ENCODE data around the gene COMT. TPM values are rescaled to one million over a fixed set of nuclear protein-coding genes. Genes with fewer than 3 reads are reported as not detected.

COMT gene
- total RNA-seq, 1 donor from 2014 or later: 186 TPM

DNA sequence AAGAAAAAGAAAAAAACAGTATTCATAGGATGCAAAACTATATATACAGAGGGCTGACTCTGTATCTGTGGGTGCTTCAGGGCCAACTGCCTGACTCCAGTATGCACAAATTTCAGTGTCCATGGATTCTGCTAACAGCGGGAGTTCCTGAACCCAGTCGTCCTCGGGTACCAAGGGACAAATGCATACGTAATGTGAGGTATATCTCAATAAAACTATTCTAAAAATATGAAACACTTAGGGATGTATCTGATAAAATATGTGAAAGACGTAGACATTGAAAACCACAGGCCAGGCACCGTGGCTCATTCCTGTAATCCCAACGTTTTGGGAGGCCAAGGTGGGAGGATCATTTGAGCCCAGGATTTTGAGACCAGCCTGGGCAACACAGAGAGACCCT is 13.9 kb upstream of the COMT start:
- TF ChIP-seq, protein P1, sequence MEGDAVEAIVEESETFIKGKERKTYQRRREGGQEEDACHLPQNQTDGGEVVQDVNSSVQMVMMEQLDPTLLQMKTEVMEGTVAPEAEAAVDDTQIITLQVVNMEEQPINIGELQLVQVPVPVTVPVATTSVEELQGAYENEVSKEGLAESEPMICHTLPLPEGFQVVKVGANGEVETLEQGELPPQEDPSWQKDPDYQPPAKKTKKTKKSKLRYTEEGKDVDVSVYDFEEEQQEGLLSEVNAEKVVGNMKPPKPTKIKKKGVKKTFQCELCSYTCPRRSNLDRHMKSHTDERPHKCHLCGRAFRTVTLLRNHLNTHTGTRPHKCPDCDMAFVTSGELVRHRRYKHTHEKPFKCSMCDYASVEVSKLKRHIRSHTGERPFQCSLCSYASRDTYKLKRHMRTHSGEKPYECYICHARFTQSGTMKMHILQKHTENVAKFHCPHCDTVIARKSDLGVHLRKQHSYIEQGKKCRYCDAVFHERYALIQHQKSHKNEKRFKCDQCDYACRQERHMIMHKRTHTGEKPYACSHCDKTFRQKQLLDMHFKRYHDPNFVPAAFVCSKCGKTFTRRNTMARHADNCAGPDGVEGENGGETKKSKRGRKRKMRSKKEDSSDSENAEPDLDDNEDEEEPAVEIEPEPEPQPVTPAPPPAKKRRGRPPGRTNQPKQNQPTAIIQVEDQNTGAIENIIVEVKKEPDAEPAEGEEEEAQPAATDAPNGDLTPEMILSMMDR (IDR thresholded peaks at IDR 0.05): no peak
- H3K36me3 Mint-ChIP-seq (ENCODE audit: low read depth): no peaks in the 10 kb centered on the region
- no peaks in the 10 kb centered on the region for H3K9me3 Mint-ChIP-seq (ENCODE audit: low read depth)
- H3K27me3 Mint-ChIP-seq (ENCODE audit: low read depth): no peaks in the 10 kb centered on the region
- peak; percentile 13 for DNase-seq (ENCODE audit: low spot score)
- no peak overlapping the region for H3K27ac Mint-ChIP-seq (ENCODE audit: unreplicated experiment)
- H3K4me1 Mint-ChIP-seq (ENCODE audit: low read depth): no peaks in the 10 kb centered on the region
- H3K4me3 Mint-ChIP-seq (ENCODE audit: unreplicated experiment): no peak overlapping the region

DNA sequence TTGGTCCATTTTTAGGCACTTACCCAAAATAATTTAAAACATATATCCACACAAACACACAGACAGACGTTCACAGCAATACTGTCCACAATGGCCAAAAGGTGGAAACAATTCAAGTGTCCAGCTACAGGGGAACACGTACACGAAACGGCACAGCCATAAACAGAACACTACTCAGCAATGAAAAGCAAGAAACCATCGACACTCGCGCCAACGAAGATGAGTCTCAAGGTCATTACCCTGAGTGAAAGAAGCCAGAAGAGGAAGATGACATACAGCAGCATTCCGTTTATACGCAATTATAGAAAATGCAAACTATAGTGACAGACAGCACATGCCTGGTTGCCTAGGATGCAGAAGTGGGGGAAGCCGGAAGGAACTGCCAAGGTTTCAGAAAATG is 13.4 kb upstream of the COMT start:
- no peaks in the 10 kb centered on the region for H3K36me3 Mint-ChIP-seq (ENCODE audit: low read depth)
- DNase-seq (ENCODE audit: low spot score): peak; percentile 13
- no peaks in the 10 kb centered on the region for H3K9me3 Mint-ChIP-seq (ENCODE audit: low read depth)
- no peak overlapping the region for H3K4me3 Mint-ChIP-seq (ENCODE audit: unreplicated experiment)
- no peaks in the 10 kb centered on the region for H3K27me3 Mint-ChIP-seq (ENCODE audit: low read depth)
- TF ChIP-seq, protein P1 (IDR thresholded peaks at IDR 0.05): no peak
- peak overlapping the region; percentile 14 for H3K27ac Mint-ChIP-seq (ENCODE audit: unreplicated experiment)
- no peaks in the 10 kb centered on the region for H3K4me1 Mint-ChIP-seq (ENCODE audit: low read depth)

DNA sequence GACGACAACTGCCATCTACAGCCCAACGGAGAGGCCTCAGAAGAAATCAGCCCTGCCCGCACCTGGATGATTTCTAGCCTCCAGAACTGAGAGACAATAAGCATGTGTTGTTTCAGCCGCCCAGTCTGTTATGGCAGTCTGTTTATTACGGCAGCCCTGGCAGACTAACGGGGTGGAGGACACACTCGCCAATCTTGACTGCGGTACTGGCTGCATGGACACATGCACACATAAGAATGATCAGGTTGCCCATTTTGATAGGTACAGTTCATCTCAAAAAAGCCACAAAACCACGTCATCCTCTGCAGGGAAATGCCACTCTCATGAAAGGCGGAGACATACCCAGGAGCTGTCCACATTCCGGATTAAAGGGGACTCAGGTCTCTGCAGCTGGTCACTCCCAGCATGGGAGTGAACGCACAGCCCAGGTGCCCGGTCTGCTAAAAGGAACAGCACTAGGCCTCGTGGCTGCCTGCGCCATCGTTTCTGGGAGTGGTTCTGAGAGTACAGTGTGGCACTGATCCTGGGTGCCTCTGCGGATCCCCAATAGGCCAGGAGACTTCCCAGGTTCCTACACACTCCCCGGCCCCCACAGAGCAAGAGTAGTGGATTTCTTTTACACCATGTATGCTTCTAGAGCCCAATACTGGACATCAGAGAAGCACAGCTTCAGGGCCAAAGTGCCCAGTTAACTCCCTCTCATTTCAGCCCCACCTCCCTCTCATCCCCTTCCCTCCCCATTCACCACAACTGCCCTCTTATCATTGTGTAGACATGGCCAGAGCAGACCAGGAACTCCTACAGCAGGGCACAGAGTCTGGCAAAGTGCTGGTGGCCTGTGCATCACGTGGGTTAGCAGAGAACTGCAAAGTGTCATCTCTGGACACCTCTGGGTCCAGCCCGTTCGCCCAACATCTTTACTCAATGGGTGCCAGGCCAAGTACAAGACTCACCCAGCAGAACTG is 11.7 kb upstream of the COMT start:
- TF ChIP-seq, protein P1 (IDR thresholded peaks at IDR 0.05): no peak
- Mint-ChIP-seq H3K27me3 (ENCODE audit: low read depth) (no peaks in the 10 kb centered on the region), H3K4me1 (ENCODE audit: low read depth) (no peaks in the 10 kb centered on the region), H3K27ac (ENCODE audit: unreplicated experiment) (no peak overlapping the region), H3K36me3 (ENCODE audit: low read depth) (no peaks in the 10 kb centered on the region), H3K4me3 (ENCODE audit: unreplicated experiment) (no peak overlapping the region), H3K9me3 (ENCODE audit: low read depth) (no peaks in the 10 kb centered on the region)
- peak; percentile 65 for DNase-seq (ENCODE audit: low spot score)

DNA sequence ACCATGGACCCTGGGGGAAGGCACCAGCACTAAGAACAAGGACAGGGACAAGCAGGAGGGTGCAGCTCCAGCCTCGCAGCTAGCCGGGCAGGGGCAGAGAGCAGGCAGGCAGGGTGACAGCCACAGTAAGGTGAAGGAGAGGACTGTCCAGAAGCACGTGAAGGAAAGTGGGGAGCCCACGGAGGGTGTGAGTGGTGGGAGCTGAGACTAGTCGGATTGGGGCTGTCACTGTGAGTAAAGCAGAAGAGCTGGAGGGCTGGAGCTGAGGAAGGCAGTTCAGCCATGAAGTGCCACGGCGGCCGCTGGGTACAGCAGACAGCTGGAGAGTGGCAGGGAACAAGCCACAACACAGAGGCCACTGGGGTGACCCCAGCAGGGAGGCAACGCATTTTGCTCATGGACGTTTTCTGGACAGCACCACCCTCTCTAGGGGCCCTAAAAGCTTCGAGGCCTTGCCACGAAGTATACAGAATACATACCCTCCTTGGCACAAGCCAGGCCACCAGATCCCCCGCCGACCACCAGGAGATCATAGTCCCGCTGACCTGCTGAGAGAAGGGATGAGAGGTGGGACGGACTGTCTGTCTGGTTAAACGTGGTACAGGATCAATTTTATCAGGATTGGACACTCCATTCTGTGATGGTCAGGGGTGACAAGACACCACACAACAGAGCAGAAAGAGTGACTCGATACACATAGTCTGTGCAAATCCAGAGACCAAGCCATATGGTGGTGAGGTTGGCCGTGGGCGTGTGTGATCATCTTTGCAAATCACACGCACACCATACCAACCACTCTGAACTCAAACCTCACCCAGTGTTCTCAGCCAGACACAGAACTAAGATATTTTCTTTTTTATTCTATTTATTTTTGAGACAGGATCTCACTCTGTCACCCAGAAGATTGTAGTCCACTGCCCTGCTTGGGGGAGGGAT is 10.8 kb upstream of the COMT start:
- H3K27me3 Mint-ChIP-seq (ENCODE audit: low read depth): no peaks in the 10 kb centered on the region
- H3K27ac Mint-ChIP-seq (ENCODE audit: unreplicated experiment): no peak overlapping the region
- no peak overlapping the region for H3K4me3 Mint-ChIP-seq (ENCODE audit: unreplicated experiment)

More for the DNA sequence above, 10.8 kb upstream of the COMT start:
- TF ChIP-seq, protein P1 (IDR thresholded peaks at IDR 0.05): no peak
- H3K4me1 Mint-ChIP-seq (ENCODE audit: low read depth): no peaks in the 10 kb centered on the region
- DNase-seq (ENCODE audit: low spot score): peak; percentile 63
- H3K36me3 Mint-ChIP-seq (ENCODE audit: low read depth): peaks cover 6% of the 10 kb centered on the region
- peaks cover 7% of the 10 kb centered on the region for H3K9me3 Mint-ChIP-seq (ENCODE audit: low read depth)

All from chondrocyte (in vitro differentiated cells).